HepG2 (cell line): ENCODE measurements around the gene SDF2. TPM values are rescaled to one million over a fixed set of nuclear protein-coding genes. Genes with fewer than 3 reads are reported as not detected.

Experiments
- CEBPZ ChIP-seq: IDR thresholded peaks from 2 replicates; pipeline ENCODE4 v1.6.1; 2012; ENCODE audit warnings: low read length, improper control_type of control experiment
- FOXK2 ChIP-seq: fragments of 450-650 bp; IDR thresholded peaks from 2 replicates; pipeline ENCODE4 v1.6.1; 2016
- GABPA ChIP-seq, 2 experiments: IDR thresholded peaks; 2 replicates each; pipeline ENCODE4 v1.6.1; 2011 to 2016; ENCODE audit warnings: low read depth in 2 of 2, low read length in 1 of 2, missing biosample characterization in 1 of 2, missing genetic modification characterization in 1 of 2
- HMG20A ChIP-seq: IDR thresholded peaks from 2 replicates; pipeline ENCODE4 v1.6.1; 2016; ENCODE audit warnings: borderline replicate concordance
- KLF6 ChIP-seq: IDR thresholded peaks from 2 replicates; pipeline ENCODE4 v1.8.0; 2016; ENCODE audit warnings: missing biosample characterization, missing genetic modification reagents
- MYNN ChIP-seq: sonication (generic); formaldehyde crosslinking; IDR thresholded peaks from 2 replicates; pipeline ENCODE4 v1.4.0; 2020; ENCODE audit warnings: mild to moderate bottlenecking, low read depth, missing genetic modification reagents
- RFX3 ChIP-seq: IDR thresholded peaks from 2 replicates; pipeline ENCODE4 v1.6.1; 2016; ENCODE audit warnings: missing biosample characterization, missing genetic modification reagents
- RXRA ChIP-seq: sonication (generic); formaldehyde crosslinking; IDR thresholded peaks from 2 replicates; pipeline ENCODE4 v1.5.1; 2020; ENCODE audit warnings: missing genetic modification reagents
- SALL2 ChIP-seq: sonication (generic); formaldehyde crosslinking; IDR thresholded peaks from 2 replicates; pipeline ENCODE4 v1.8.1; 2023; ENCODE audit warnings: mild to moderate bottlenecking, missing genetic modification reagents, inconsistent platforms
- SNRNP70 ChIP-seq: fragments of 200-400 bp; formaldehyde crosslinking; IDR thresholded peaks from 2 replicates; pipeline ENCODE4 v1.6.1; 2017; ENCODE audit warnings: mild to moderate bottlenecking, low read depth, low read length, moderate library complexity
- ZBTB1 ChIP-seq: sonication (generic); formaldehyde crosslinking; IDR thresholded peaks from 2 replicates; pipeline ENCODE4 v1.4.0; 2020; ENCODE audit warnings: missing genetic modification reagents, borderline replicate concordance
- ZNF12 ChIP-seq: sonication (generic); formaldehyde crosslinking; IDR thresholded peaks from 2 replicates; pipeline ENCODE4 v1.5.0; 2020; ENCODE audit warnings: missing genetic modification reagents
- ZNF251 ChIP-seq: sonication (generic); formaldehyde crosslinking; IDR thresholded peaks from 2 replicates; pipeline ENCODE4 v1.9.0; 2021; ENCODE audit warnings: mild to moderate bottlenecking, missing genetic modification reagents
- ZNF256 ChIP-seq: sonication (generic); formaldehyde crosslinking; conservative IDR thresholded peaks from 2 replicates; pipeline ENCODE4 v1.4.0; 2020; ENCODE audit warnings: missing genetic modification reagents
- ZNF274 ChIP-seq: sonication (generic); formaldehyde crosslinking; IDR thresholded peaks from 2 replicates; pipeline ENCODE4 v1.5.1; 2020; ENCODE audit warnings: mild to moderate bottlenecking, missing genetic modification reagents
- ZNF382 ChIP-seq: sonication (generic); formaldehyde crosslinking; IDR thresholded peaks from 2 replicates; pipeline ENCODE4 v1.5.0; 2020; ENCODE audit warnings: missing genetic modification reagents, mild to moderate bottlenecking, borderline replicate concordance
- ZNF552 ChIP-seq: sonication (generic); formaldehyde crosslinking; IDR thresholded peaks from 2 replicates; pipeline ENCODE4 v1.9.0; 2022; ENCODE audit warnings: missing genetic modification reagents, mild to moderate bottlenecking, borderline replicate concordance
- ZNF562 ChIP-seq: sonication (generic); formaldehyde crosslinking; IDR thresholded peaks from 2 replicates; pipeline ENCODE4 v1.8.0; 2022; ENCODE audit warnings: missing genetic modification reagents, borderline replicate concordance
- ZNF670 ChIP-seq: sonication (generic); formaldehyde crosslinking; IDR thresholded peaks from 2 replicates; pipeline ENCODE4 v1.8.0; 2022; ENCODE audit warnings: mild to moderate bottlenecking, missing genetic modification reagents, borderline replicate concordance
- polyA plus RNA-seq, 8 experiments: library from polyadenylated mRNA; depleted of rRNA in 3 of 8; stranded (reverse) in 7 of 8; unstranded in 1 of 8; fragments of >200 nt; fragmentation: Illumina TruSeq in 4 of 8; extraction: Trizol in 4 of 8; gene quantifications; 2 replicates each; pipeline versions ENCODE4 v1.2.1 to v1.2.3, GENCODE V29; 2011 to 2016; ENCODE audit warnings: low read depth in 4 of 8, missing spikeins in 1 of 8, mixed read lengths in 1 of 8; ENCODE audit not compliant: insufficient read depth in 1 of 8
- total RNA-seq, 5 experiments: library from RNA; depleted of rRNA; stranded (reverse); fragments of >200 nt; fragmentation: Illumina TruSeq; extraction: Trizol; gene quantifications; 2 replicates each; pipeline ENCODE4 v1.2.3, GENCODE V29; 2016; ENCODE audit warnings: low read depth in 1 of 5
- TF ChIP-seq, protein P1 (sequence below): sonication (generic); formaldehyde crosslinking; IDR thresholded peaks from 2 replicates; pipeline ENCODE4 v1.5.1; 2020; ENCODE audit warnings: mild to moderate bottlenecking, moderate library complexity, missing genetic modification reagents
- TF ChIP-seq, protein P2 (sequence below): sonication (generic); formaldehyde crosslinking; IDR thresholded peaks from 2 replicates; pipeline ENCODE4 v1.8.1; 2023; ENCODE audit warnings: missing genetic modification reagents, mild to moderate bottlenecking, borderline replicate concordance
- TF ChIP-seq, protein P3 (sequence below): sonication (generic); formaldehyde crosslinking; conservative IDR thresholded peaks from 2 replicates; pipeline ENCODE4 v1.8.0; 2022; ENCODE audit warnings: low read depth, missing genetic modification reagents
- TF ChIP-seq, protein P4 (sequence below): sonication (generic); formaldehyde crosslinking; IDR thresholded peaks from 2 replicates; pipeline ENCODE4 v1.8.0; 2023; ENCODE audit warnings: mild to moderate bottlenecking, missing genetic modification reagents

Gene SDF2
- total and polyA plus RNA-seq, 2 of the 13 experiments (the other 11 are each of a cell fraction or from before 2014, with no cell fraction given) = 58.2 to 58.4 TPM

DNA sequence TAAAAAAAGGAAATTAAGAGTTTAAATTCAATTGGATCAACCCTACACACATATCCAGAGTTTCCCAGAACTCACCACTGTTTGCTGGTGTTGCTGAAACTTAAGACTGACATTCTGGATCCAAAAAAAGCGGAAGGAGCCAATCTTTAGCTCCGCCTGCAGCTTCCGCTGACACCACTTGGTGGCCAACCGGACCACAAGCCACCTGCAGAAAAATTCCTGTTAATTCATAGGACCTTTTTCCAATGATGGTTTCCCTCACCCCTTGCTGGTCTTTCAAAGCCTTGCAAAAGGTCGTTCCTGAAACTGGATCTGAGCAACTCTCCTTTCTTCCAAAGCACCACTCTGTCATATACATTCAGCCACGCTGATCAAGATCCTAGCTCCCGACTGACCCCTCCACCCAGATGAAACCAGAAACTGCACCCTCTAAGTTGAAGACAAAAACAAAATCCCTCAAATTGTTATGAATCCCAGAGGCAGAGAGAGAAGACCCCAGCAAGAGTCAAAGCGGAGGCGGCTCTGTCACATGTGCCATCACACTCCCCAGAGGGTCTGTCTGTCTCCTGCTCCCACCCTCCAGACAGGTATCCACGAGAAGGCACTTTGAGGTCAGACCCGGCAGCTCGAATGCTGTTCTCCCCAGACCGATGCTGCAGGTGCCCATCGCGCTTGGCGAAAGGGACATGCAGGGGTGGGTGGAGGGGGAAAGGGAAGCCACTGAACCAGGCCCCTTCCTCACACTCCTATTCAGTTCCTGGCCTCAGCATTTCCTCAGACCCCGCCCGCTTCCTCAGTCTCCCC lies 17.5 kb downstream of the SDF2 start (continued):
- TF ChIP-seq, protein P1, sequence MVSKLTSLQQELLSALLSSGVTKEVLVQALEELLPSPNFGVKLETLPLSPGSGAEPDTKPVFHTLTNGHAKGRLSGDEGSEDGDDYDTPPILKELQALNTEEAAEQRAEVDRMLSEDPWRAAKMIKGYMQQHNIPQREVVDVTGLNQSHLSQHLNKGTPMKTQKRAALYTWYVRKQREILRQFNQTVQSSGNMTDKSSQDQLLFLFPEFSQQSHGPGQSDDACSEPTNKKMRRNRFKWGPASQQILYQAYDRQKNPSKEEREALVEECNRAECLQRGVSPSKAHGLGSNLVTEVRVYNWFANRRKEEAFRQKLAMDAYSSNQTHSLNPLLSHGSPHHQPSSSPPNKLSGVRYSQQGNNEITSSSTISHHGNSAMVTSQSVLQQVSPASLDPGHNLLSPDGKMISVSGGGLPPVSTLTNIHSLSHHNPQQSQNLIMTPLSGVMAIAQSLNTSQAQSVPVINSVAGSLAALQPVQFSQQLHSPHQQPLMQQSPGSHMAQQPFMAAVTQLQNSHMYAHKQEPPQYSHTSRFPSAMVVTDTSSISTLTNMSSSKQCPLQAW = 0 out of 2 replicates have a peak, but pooled peaks have one; percentile 23
- TF ChIP-seq, protein P2, sequence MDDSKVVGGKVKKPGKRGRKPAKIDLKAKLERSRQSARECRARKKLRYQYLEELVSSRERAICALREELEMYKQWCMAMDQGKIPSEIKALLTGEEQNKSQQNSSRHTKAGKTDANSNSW (CRISPR knock-in tag) = no peak
- TF ChIP-seq GABPA (IDR thresholded peaks at IDR 0.05; ENCODE audit: low read depth, low read length) (peak; percentile 8; the same call in 1 of the 2 replicates), GABPA (CRISPR knock-in tag; IDR thresholded peaks at IDR 0.05; ENCODE audit: low read depth) (peak; percentile 79), HMG20A (CRISPR knock-in tag) (no peak), MYNN (CRISPR knock-in tag) (peak; percentile 62; the same call in 1 of the 2 replicates), SNRNP70 (no peak), ZBTB1 (CRISPR knock-in tag) (no peak), ZNF274 (CRISPR knock-in tag) (no peak), RFX3 (CRISPR knock-in tag) (no peak), ZNF251 (CRISPR knock-in tag) (no peak), KLF6 (CRISPR knock-in tag) (no peak), ZNF562 (CRISPR knock-in tag) (no peak), FOXK2 (no peak), CEBPZ (no peak), SALL2 (CRISPR knock-in tag) (no peak), ZNF256 (CRISPR knock-in tag) (no peak), ZNF552 (CRISPR knock-in tag) (no peak), RXRA (CRISPR knock-in tag) (no peak), ZNF382 (CRISPR knock-in tag) (no peak), ZNF12 (CRISPR knock-in tag) (no peak), ZNF670 (CRISPR knock-in tag) (no peak)
- TF ChIP-seq, protein P3, sequence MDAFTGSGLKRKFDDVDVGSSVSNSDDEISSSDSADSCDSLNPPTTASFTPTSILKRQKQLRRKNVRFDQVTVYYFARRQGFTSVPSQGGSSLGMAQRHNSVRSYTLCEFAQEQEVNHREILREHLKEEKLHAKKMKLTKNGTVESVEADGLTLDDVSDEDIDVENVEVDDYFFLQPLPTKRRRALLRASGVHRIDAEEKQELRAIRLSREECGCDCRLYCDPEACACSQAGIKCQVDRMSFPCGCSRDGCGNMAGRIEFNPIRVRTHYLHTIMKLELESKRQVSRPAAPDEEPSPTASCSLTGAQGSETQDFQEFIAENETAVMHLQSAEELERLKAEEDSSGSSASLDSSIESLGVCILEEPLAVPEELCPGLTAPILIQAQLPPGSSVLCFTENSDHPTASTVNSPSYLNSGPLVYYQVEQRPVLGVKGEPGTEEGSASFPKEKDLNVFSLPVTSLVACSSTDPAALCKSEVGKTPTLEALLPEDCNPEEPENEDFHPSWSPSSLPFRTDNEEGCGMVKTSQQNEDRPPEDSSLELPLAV (CRISPR knock-in tag) = no peak
- TF ChIP-seq, protein P4, sequence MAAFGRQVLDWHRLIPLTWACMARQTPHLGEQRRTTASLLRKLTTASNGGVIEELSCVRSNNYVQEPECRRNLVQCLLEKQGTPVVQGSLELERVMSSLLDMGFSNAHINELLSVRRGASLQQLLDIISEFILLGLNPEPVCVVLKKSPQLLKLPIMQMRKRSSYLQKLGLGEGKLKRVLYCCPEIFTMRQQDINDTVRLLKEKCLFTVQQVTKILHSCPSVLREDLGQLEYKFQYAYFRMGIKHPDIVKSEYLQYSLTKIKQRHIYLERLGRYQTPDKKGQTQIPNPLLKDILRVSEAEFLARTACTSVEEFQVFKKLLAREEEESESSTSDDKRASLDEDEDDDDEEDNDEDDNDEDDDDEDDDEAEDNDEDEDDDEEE (CRISPR knock-in tag) = no peak
